Right ventricle myocardium superior (tissue), 1 donor: ENCODE data around the gene DCAF4. TPM values are rescaled to one million over a fixed set of nuclear protein-coding genes. Genes with fewer than 3 reads are reported as not detected.

Experiments
- ATAC-seq: fragments of 200-7000 bp; cut with Tn5 transposase; one replicate; pipeline ENCODE4 v1.9.1; 2020; ENCODE audit warnings: mild to moderate bottlenecking; ENCODE audit not compliant: poor library complexity
- DNase-seq: peaks from one replicate; pipeline ENCODE4 v3.0.0-alpha.2; 2020
- intact Hi-C: fragments of 100-400 bp; cut with DNase I; formaldehyde crosslinking; loops from one replicate; pipeline ENCODE4 v1.11.2; 2022
- long read RNA-seq: library from polyadenylated mRNA; unstranded; transcript quantifications from one replicate; pipeline ENCODE4 v2.0.0, GENCODE V29; 2021
- total RNA-seq: library from RNA; stranded (reverse); fragmentation: NEBNext Ultra II Directional; extraction: Animal tissue kit (Norgen Biotek cat#: 25700); gene quantifications from one replicate; pipeline ENCODE4 v1.2.1, GENCODE V29; 2021
- donor health status: DM: no; HTN: yes; CAD: no; lungs with severe emphysema.

DCAF4 gene
- total RNA-seq: 5.5 TPM
- long read RNA-seq, partial matches to known transcripts: 1 of 5 reads
- long read RNA-seq, other reads (novel, unspliced or antisense): 2 of 5 reads

GRCh38 chr14:72926292-72927028 lies at the start of gene DCAF4:
TSS of gene DCAF4 (plus strand) at chr14:72926464. CDS start at chr14:72937979, 11,515 bp downstream.
- peak; percentile 98 for ATAC-seq

GRCh38 chr14:72876710-72877063 lies 49.6 kb upstream of the DCAF4 start:
- intact Hi-C loops: no loop called here
- DNase-seq (no peak), ATAC-seq (no peak)

More at GRCh38 chr14:72926292-72927028, at the start of gene DCAF4:
- intact Hi-C loops: no loop called here
- DNase-seq: peak; percentile 97

GRCh38 chr14:72878746-72879145 lies 47.5 kb upstream of the DCAF4 start:
- DNase-seq (no peak), ATAC-seq (no peak)
- intact Hi-C loops: no loop called here

GRCh38 chr14:72879431-72879830 lies 46.8 kb upstream of the DCAF4 start:
- intact Hi-C loops: no loop called here
- DNase-seq (no peak), ATAC-seq (no peak)

DNA sequence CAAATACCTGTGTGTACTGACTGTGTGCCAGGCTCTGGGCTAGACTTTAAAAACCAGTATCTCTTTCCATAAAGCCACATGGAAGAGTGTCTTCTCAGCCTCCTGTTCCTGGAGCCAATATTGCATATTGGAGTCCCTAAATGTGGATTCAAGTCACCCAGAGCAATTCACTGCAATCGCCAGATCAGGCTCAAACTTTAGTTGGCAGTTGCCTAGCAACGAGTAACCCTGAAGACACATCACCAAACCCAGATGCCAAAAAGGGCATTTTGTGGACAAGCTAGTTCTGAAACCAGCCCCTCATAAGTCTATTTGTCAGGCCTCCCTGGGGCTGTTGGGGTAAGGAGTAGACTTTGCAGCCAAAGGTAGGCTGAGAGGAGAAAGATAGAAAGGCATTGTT lies 46.1 kb upstream of the DCAF4 start:
- intact Hi-C loops: no loop called here
- DNase-seq (no peak), ATAC-seq (no peak)

GRCh38 chr14:72880820-72881219 lies 45.4 kb upstream of the DCAF4 start:
- no peak for DNase-seq
- ATAC-seq: no peak
- intact Hi-C loops: no loop called here

DNA sequence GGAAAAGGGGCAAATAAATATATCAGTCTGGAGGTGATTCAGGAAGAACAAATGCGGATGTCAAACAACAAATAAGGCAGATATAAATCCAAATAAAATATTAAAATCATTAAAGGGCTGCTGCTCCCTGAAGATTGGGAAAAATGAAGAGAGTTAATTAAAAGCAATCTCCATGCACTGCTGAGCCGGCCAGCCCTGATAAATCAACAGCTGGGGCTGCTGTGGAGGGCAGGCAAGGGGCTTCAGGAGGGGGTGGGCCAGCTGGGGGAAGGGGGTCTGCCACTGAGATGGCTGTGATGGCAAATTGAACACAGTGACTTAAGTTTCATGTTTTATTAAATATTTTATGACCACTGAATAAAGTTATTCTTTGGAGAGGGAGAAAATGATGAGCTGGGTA lies 44.7 kb upstream of the DCAF4 start:
- ATAC-seq (no peak), DNase-seq (no peak)
- intact Hi-C loops: no loop called here

DNA sequence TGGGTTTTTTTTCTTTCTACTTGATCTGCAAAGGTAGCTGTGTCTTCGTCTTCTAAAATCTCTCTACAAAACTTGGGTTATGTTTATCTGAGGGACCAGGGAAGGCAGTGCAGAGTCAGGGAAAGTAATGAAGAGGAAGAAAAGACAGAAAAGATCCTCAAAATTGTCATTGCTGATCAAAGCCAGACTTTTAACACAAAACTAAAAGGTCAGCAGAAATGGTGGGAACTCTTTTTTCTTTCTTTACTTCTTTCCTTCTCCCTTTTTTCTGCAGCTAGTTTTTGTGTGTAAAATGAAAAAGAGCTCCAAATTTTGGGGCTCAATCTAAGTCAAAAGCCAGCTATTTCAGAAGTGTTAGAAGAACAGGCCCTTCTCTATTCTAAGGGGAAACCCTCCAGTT lies 44.2 kb upstream of the DCAF4 start:
- ATAC-seq: no peak
- intact Hi-C loops: no loop called here
- no peak for DNase-seq

- intact Hi-C loops: no loop called here
- DNase-seq: no peak
- ATAC-seq: no peak
These were observed 43.8 kb upstream of the DCAF4 start for GRCh38 chr14:72882463-72882862.

DNA sequence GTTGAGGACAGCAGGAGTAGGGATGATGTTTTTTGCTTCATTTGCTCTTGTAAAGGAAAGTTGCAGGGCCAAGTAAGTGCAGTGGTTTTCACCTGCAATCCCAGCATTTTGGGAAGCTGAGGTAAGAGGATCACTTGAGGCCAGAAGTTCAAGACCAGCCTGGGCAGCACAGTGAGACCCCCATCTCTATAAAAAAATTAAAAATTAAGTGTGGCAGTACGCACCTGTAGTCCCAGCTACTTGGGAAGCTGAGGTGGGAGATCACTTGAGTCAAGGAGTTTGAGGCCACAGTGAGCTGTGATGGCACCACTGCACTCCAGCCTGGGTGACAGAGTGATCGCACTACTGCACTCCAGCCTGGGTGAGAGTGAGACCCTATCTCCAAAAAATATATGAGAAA lies 43.2 kb upstream of the DCAF4 start:
- no peak for ATAC-seq
- no peak for DNase-seq
- intact Hi-C loops: no loop called here

DNA sequence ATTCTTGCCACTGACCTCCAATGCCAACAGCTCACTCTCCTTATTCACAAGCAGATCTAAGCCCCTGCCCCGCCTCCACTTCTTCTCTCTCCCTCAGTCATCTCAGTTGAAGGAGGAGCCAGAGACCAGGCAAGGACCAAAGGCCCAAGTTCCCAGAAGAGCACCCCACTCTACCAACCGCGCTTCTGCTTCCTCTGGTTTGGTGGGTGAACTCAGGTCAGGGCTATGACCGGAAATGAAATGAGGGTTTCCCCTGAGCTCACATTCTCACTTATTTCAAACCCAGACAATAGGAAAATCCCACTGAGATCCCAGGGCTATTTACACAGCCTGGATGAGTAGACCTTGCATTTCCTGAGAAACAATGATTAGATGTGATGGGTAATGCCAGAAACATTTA lies 42.3 kb upstream of the DCAF4 start:
- intact Hi-C loops: no loop called here
- ATAC-seq (peak; percentile 26), DNase-seq (no peak)

GRCh38 chr14:72884386-72884785 lies 41.9 kb upstream of the DCAF4 start:
- ATAC-seq: no peak
- DNase-seq: no peak
- intact Hi-C loops: no loop called here

DNA sequence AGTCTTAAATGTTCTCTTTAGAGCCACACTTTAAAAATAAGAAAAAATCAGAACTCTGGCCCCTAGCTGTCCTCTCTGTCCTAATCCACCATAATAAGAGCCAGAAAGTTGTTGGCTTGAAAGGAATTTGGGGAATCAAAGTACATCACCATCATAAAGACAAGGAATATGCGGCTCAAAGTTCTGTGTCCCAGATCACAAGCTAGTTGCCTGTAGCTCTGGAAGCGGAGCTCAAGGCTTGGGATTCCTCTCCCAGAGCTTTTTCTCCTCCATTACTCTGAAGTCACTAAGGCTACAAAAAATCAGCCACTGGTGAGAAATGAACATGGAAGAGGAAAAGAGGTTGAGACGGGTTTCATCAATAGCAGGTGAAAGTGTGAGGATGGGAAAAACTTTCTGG lies 38.8 kb upstream of the DCAF4 start:
- DNase-seq: no peak
- intact Hi-C loops: no loop called here
- ATAC-seq: no peak

DNA sequence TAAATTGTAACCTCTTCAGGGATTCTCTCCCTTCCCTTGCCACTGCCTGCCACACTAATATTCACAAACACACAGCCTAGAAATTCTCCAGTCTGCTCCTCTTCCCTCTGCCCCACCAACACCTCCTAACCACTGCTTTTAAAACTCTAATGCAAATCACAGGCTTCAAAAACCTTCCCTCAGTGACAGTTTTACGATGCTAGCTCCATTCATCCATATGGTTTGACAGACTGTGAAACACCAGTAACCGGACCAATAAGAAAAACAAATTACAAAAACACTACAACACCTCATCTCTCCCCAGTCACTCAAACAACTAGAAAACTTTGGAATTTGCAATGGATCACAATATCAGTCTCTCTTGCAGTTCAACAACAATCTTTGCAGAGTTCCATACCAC lies 38.1 kb upstream of the DCAF4 start:
- ATAC-seq: no peak

DNA sequence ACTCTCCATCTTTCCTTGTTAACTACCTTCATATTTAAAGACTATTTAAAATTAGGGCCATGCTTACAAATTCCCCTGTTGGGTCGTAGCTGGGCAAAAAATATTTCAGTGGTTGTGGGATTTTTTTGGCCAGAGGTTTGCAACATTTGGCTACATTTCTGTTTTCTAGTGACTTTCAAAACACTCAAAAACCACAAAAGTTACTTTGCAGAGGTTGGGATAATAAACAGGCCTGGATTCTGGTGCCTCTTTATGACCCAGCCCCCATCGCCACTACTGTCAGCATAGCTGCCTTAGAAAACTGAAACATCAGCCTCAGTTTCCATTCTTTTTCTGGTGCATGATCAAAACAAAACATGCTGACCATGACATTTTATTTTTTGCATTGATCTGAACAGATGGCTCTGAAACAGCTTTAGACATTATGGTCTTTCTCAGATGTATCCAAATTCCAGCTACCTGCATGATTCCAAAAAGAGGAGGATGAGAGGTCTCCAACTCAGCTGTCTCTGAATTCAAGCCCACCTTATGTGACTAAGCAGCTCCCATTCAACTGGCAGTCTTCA lies 37.5 kb upstream of the DCAF4 start:
- intact Hi-C loops: no loop called here
- ATAC-seq: no peak

More for the DNA sequence above, 38.1 kb upstream of the DCAF4 start:
- DNase-seq: no peak
- intact Hi-C loops: no loop called here

DNA sequence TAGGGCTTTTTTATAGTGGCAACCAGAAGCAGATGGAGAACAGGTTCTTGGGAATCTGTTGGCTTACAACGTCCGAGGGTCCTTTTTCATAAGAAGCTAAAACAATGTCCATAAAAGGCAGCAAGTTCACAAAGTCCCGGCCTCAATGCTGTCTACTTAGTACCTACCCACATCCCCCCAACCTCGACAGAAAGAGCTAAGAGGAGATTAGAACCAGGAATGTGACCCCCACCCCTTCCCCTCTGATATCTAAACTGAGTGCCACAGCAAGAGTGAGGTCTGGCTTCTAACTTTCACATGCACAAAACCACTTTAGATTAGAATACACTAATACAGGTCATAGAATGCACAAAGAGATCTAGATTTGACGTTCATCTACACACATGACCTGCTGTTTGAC lies 36.9 kb upstream of the DCAF4 start:
- ATAC-seq: peak; percentile 21
- intact Hi-C loops: no loop called here

More for the DNA sequence above, 37.5 kb upstream of the DCAF4 start:
- no peak for DNase-seq

GRCh38 chr14:72891666-72892102 lies 34.6 kb upstream of the DCAF4 start:
- DNase-seq (no peak), ATAC-seq (no peak)
- intact Hi-C loops: loop anchor here (2.0 to 10.0 kb wide), 2 partner anchors 79 to 167 kb away; no protein-coding TSS in a partner anchor

More for the DNA sequence above, 36.9 kb upstream of the DCAF4 start:
- no peak for DNase-seq

DNA sequence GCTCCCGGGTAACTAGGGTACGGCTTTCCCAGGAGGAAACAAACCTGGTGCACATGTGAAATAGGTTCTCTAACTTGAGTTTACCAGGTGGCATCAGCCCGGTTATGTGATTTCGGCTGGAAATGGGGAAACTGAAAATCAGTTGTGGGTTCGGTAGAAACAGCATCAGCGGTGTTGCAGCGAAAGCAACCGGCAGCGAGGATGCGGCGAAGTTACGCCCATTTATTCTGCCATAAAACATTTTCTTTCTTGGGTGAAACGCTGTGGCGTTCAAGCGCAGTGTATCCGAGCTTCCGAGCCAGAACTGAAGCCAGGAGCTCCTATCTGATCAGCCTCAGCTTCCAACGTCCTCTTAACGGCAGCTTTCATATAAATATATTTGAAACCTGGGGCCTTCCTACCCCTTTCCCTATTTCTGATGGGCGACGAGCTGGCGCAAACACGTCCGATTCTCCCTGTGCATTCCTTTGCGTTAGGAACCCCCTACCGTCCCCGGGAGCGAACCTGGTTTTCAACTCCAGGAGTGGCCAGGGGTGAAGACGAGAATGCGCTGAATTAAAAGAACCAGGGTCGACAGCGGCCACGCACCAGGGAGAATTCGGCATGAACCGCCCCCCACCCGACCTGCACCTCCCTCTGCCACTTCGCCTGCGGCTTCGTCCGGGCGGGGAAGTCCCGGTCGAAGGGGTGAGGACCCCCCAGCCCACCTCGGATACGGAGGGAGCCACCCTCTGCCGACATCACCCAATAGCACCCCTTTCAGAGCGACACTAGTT lies 34.0 kb upstream of the DCAF4 start:
- DNase-seq (no peak), ATAC-seq (no peak)

DNA sequence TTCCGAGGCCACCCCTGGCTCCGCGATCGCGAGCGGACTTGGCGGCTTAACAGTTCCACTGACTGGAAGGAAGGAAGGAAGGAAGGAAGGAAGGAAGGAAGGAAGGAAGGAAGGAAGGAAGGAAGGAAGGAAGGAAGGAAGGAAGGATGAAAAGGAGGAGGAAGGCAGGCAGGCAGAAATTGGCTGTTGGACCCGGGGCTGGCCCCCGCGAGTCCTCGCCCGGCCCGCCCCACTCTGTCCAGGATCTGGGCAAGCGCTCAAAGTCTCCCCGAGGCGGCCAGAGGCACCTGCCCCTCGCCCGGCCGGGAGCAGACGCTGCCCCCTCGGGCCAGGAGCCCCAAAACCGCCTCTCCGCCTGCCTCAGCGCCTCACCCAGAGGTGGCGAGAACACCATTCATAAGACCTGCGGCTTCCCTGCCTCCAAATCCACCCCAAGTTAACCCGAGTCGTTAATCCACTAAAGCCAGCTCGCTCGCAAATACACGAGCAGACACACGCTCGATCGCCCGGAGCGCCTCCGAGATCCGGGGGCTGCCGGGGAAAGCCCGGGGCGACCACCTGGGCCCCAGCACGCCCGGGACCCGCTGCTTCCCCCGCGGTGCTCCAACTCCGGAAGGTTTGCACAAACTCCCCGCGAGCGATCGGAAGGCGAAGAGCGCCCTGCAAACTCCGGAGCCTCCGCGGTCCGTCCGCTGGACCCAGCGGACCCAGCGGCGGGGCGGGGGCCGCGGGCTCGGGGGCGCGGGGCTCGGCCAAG lies 33.2 kb upstream of the DCAF4 start:
- intact Hi-C loops: loop anchor here (2.0 to 10.0 kb wide), 2 partner anchors 80 to 168 kb away; no protein-coding TSS in a partner anchor
- ATAC-seq: peak; percentile 42
- peak; percentile 53 for DNase-seq

More for the DNA sequence above, 34.0 kb upstream of the DCAF4 start:
- intact Hi-C loops: loop anchor here (2.0 to 10.0 kb wide), 2 partner anchors 79 to 167 kb away; no protein-coding TSS in a partner anchor
